NT2/D1 (cell line): ENCODE measurements around the gene TMEM255B.

Experiments used
- DNase-seq: peaks from one replicate; pipeline ENCODE4 v3.0.0-alpha.2; 2011; ENCODE audit warnings: low read depth, low spot score
- H3K27me3 ChIP-seq: 2 replicates; pipeline ENCODE4 v1.6.0; 2011; ENCODE audit warnings: mild to moderate bottlenecking; ENCODE audit not compliant: insufficient read length, insufficient read depth
- H3K36me3 ChIP-seq: 2 replicates; pipeline ENCODE4 v1.6.1; 2011; ENCODE audit warnings: mild to moderate bottlenecking, low read length, mixed read lengths; ENCODE audit not compliant: insufficient read depth, insufficient read length
- H3K4me1 ChIP-seq: 2 replicates; pipeline ENCODE4 v1.5.1; 2011; ENCODE audit not compliant: insufficient read depth, insufficient read length
- H3K4me3 ChIP-seq: 2 replicates; pipeline ENCODE4 v1.5.1; 2011; ENCODE audit warnings: low read depth; ENCODE audit not compliant: insufficient read length
- H3K9ac ChIP-seq: 2 replicates; pipeline ENCODE4 v1.6.0; 2011; ENCODE audit warnings: low read depth; ENCODE audit not compliant: insufficient read length
- H3K9me3 ChIP-seq: 2 replicates; pipeline ENCODE4 v1.5.1; 2011; ENCODE audit warnings: mild to moderate bottlenecking, low read length; ENCODE audit not compliant: insufficient read depth
- SUZ12 ChIP-seq: IDR thresholded peaks from 2 replicates; pipeline ENCODE4 v1.6.1; 2011; ENCODE audit not compliant: insufficient read length, insufficient read depth; ENCODE audit errors: extremely low read depth
- YY1 ChIP-seq: IDR thresholded peaks from 2 replicates; pipeline ENCODE4 v1.6.1; 2011; ENCODE audit not compliant: insufficient read length, insufficient read depth
- ZNF274 ChIP-seq: IDR thresholded peaks from 2 replicates; pipeline ENCODE4 v1.6.1; 2011; ENCODE audit warnings: mild to moderate bottlenecking, low read depth, low read length

Gene TMEM255B

GRCh38 chr13:113771709-113772331 is 12.8 kb downstream of the TMEM255B start:
- Histone ChIP-seq H3K27me3 (peaks cover 3% of the 10 kb centered on the region), H3K9me3 (peaks cover 14% of the 10 kb centered on the region), H3K36me3 (no peaks in the 10 kb centered on the region), H3K9ac (no peak overlapping the region), H3K4me1 (no peaks in the 10 kb centered on the region), H3K4me3 (no peak overlapping the region)
- TF ChIP-seq ZNF274 (no peak), SUZ12 (no peak), YY1 (no peak)
- no peak for DNase-seq

GRCh38 chr13:113774177-113775107 is 15.4 kb downstream of the TMEM255B start:
- Histone ChIP-seq H3K4me1 (no peaks in the 10 kb centered on the region), H3K36me3 (no peaks in the 10 kb centered on the region), H3K27me3 (peaks cover 14% of the 10 kb centered on the region), H3K9ac (no peak overlapping the region), H3K9me3 (peaks cover 14% of the 10 kb centered on the region), H3K4me3 (no peak overlapping the region)
- TF ChIP-seq ZNF274 (no peak), SUZ12 (no peak), YY1 (no peak)
- DNase-seq = no peak

GRCh38 chr13:113775451-113776145 is 16.6 kb downstream of the TMEM255B start:
- no peaks in the 10 kb centered on the region for H3K4me1 ChIP-seq
- H3K36me3 ChIP-seq = no peaks in the 10 kb centered on the region
- peaks cover 14% of the 10 kb centered on the region for H3K27me3 ChIP-seq
- no peak overlapping the region for H3K4me3 ChIP-seq
- H3K9me3 ChIP-seq = peaks cover 14% of the 10 kb centered on the region
- H3K9ac ChIP-seq = no peak overlapping the region
- DNase-seq = no peak
- no peak for TF ChIP-seq YY1
- no peak for TF ChIP-seq ZNF274
- no peak for TF ChIP-seq SUZ12

- H3K9ac ChIP-seq = no peak overlapping the region
- TF ChIP-seq SUZ12 (no peak), ZNF274 (no peak), YY1 (no peak)
- H3K9me3 ChIP-seq = peaks cover 14% of the 10 kb centered on the region
- H3K27me3 ChIP-seq = peaks cover 14% of the 10 kb centered on the region
- no peaks in the 10 kb centered on the region for H3K4me1 ChIP-seq
- no peak for DNase-seq
- H3K4me3 ChIP-seq = no peak overlapping the region
- H3K36me3 ChIP-seq = no peaks in the 10 kb centered on the region
Measured at GRCh38 chr13:113776231-113777125, 17.5 kb downstream of the TMEM255B start.

- TF ChIP-seq SUZ12 = no peak
- H3K9me3 ChIP-seq = peaks cover 3% of the 10 kb centered on the region; the same call in 1 of the 2 replicates
- DNase-seq = peak; percentile 38
- H3K36me3 ChIP-seq = no peaks in the 10 kb centered on the region
- H3K4me3 ChIP-seq = no peak overlapping the region
- no peaks in the 10 kb centered on the region for H3K4me1 ChIP-seq
- peaks cover 14% of the 10 kb centered on the region for H3K27me3 ChIP-seq
- H3K9ac ChIP-seq = no peak overlapping the region
Measured at GRCh38 chr13:113777311-113778260, 18.6 kb downstream of the TMEM255B start.

- Histone ChIP-seq H3K9ac (no peak overlapping the region), H3K9me3 (peaks cover 17% of the 10 kb centered on the region; the same call in 1 of the 2 replicates), H3K36me3 (no peaks in the 10 kb centered on the region), H3K4me3 (no peak overlapping the region), H3K27me3 (peaks cover 13% of the 10 kb centered on the region), H3K4me1 (no peaks in the 10 kb centered on the region)
- no peak for DNase-seq
- TF ChIP-seq SUZ12 = no peak
- no peak for TF ChIP-seq YY1
- no peak for TF ChIP-seq ZNF274
Measured at GRCh38 chr13:113781571-113781970, 22.5 kb downstream of the TMEM255B start.
